ENCODE measurements around the gene AMER3. TPM values are rescaled to one million over a fixed set of nuclear protein-coding genes. Genes with fewer than 3 reads are reported as not detected.
"Not testable (repeated sequence)": the region's sequence is repeated elsewhere in the genome, so short reads cannot be mapped to it uniquely, and the experiment has no call there.

AMER3 gene
- total RNA-seq, 1 donor from 2014 or later, result 6.4 TPM

DNA sequence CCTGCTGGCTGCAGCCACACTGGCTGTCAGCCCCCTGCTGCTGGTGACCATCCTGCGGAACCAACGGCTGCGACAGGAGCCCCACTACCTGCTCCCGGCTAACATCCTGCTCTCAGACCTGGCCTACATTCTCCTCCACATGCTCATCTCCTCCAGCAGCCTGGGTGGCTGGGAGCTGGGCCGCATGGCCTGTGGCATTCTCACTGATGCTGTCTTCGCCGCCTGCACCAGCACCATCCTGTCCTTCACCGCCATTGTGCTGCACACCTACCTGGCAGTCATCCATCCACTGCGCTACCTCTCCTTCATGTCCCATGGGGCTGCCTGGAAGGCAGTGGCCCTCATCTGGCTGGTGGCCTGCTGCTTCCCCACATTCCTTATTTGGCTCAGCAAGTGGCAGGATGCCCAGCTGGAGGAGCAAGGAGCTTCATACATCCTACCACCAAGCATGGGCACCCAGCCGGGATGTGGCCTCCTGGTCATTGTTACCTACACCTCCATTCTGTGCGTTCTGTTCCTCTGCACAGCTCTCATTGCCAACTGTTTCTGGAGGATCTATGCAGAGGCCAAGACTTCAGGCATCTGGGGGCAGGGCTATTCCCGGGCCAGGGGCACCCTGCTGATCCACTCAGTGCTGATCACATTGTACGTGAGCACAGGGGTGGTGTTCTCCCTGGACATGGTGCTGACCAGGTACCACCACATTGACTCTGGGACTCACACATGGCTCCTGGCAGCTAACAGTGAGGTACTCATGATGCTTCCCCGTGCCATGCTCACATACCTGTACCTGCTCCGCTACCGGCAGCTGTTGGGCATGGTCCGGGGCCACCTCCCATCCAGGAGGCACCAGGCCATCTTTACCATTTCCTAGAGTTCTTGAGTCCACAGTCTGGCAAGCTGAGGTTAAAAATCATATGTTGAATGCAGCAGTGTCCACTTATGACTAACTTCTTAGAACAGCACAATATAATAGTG, 25.7 kb upstream of the AMER3 start:
- TF ChIP-seq, protein P1, sequence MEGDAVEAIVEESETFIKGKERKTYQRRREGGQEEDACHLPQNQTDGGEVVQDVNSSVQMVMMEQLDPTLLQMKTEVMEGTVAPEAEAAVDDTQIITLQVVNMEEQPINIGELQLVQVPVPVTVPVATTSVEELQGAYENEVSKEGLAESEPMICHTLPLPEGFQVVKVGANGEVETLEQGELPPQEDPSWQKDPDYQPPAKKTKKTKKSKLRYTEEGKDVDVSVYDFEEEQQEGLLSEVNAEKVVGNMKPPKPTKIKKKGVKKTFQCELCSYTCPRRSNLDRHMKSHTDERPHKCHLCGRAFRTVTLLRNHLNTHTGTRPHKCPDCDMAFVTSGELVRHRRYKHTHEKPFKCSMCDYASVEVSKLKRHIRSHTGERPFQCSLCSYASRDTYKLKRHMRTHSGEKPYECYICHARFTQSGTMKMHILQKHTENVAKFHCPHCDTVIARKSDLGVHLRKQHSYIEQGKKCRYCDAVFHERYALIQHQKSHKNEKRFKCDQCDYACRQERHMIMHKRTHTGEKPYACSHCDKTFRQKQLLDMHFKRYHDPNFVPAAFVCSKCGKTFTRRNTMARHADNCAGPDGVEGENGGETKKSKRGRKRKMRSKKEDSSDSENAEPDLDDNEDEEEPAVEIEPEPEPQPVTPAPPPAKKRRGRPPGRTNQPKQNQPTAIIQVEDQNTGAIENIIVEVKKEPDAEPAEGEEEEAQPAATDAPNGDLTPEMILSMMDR (IDR thresholded peaks at IDR 0.05; ENCODE audit: unreplicated experiment), result no peak
- Mint-ChIP-seq H3K36me3 (ENCODE audit: insufficient read depth) (no peaks in the 10 kb centered on the region), H3K4me3 (ENCODE audit: low read depth) (no peak overlapping the region), H3K9me3 (ENCODE audit: low read depth) (no peaks in the 10 kb centered on the region), H3K4me1 (ENCODE audit: low read depth) (peaks cover 4% of the 10 kb centered on the region), H3K27ac (no peak overlapping the region), H3K27me3 (peaks cover 28% of the 10 kb centered on the region)
- no peak for DNase-seq (ENCODE audit: low spot score, unreplicated experiment)

DNA sequence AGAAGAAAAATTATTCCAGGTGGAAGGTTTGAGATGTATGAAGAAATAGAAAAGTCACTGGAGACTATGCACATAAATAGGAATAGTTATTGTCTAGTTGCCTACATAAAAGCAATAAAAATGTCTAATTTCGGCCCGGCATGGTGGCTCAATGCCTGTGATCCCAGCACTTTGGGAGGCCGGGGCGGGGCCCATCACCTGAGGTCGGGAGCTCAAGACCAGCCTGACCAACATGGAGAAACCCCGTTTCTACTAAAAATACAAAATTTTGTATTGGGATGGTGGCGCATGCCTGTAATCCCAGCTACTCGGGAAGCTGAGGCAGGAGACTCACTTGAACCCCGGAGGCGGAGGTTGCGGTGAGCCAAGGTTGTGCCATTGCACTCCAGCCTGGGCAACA, 23.1 kb upstream of the AMER3 start:
- DNase-seq (ENCODE audit: low spot score, unreplicated experiment); H3K36me3 Mint-ChIP-seq (ENCODE audit: insufficient read depth); H3K27ac Mint-ChIP-seq: not testable (repeated sequence)

DNA sequence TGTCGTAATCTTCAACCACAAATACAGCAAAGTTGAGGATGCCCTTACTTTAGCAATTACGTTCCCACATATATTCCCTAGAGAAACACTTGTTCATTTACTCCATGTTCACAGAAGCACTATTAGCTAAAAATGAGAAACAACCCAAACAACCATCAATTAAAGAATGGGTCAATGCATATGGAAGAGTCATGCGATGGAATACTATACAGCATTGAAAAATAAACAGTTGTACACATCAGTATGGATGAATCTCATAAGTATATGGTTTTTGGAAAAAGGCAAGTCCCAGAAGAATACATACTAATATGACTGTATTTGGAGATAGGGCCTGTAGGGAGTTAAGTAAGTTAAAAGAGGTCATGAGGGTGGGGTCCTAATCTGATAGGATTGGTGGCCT, 20.1 kb upstream of the AMER3 start:
- TF ChIP-seq, protein P1 (IDR thresholded peaks at IDR 0.05; ENCODE audit: unreplicated experiment), result no peak
- H3K4me3 Mint-ChIP-seq (ENCODE audit: low read depth), result no peak overlapping the region
- H3K4me1 Mint-ChIP-seq (ENCODE audit: low read depth), result peaks cover 1% of the 10 kb centered on the region
- H3K36me3 Mint-ChIP-seq (ENCODE audit: insufficient read depth), result no peaks in the 10 kb centered on the region
- peaks cover 7% of the 10 kb centered on the region for H3K27me3 Mint-ChIP-seq
- no peak overlapping the region for H3K27ac Mint-ChIP-seq
- H3K9me3 Mint-ChIP-seq (ENCODE audit: low read depth), result no peaks in the 10 kb centered on the region
- DNase-seq (ENCODE audit: low spot score, unreplicated experiment), result no peak

More for the DNA sequence above, 23.1 kb upstream of the AMER3 start:
- not testable (repeated sequence) for H3K9me3 Mint-ChIP-seq (ENCODE audit: low read depth); H3K4me1 Mint-ChIP-seq (ENCODE audit: low read depth); H3K4me3 Mint-ChIP-seq (ENCODE audit: low read depth)
- H3K27me3 Mint-ChIP-seq, result peaks cover 28% of the 10 kb centered on the region

DNA sequence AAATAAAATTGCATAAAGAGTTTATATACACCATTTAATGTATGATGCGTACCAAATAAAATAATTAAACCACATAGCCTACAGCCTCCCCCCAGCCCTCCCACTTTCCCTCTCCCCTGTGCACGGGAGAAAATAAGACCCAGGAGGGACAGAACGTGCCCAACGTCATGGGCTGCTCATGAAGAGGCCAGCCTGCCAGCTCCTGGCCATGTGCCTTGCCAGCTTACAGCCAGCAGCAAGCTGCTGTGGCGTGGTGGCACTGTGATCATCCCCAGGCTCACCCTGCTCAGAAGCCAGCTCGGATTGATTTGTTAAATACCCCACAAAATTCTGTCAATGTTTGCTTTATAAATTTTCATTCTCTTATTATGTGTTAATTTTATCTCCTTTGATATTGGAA, 18.9 kb upstream of the AMER3 start:
- no peaks in the 10 kb centered on the region for H3K27me3 Mint-ChIP-seq

DNA sequence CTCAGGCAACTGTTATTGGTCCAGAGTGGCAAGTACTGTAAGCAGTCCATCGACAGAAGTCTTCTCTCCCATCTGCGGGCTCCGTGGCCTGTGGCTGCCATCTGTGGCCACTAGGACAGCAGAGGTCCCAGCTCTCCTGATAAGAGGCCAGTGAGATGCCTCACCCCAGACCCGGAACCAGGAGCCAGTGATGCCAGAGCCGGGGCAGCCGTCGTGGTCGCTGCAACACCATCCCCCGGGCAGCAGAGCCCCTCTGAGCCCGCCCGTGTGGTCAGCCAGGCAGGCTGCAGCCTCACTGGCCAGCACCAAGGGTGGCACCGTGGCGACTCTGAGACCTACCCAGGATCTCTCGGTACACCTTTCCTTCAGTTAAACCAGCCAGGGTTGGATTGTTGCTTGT, 17.7 kb upstream of the AMER3 start:
- Mint-ChIP-seq H3K36me3 (ENCODE audit: insufficient read depth) (no peaks in the 10 kb centered on the region), H3K27ac (no peak overlapping the region), H3K9me3 (ENCODE audit: low read depth) (no peaks in the 10 kb centered on the region), H3K4me1 (ENCODE audit: low read depth) (peaks cover 1% of the 10 kb centered on the region), H3K4me3 (ENCODE audit: low read depth) (no peak overlapping the region), H3K27me3 (no peaks in the 10 kb centered on the region)
- TF ChIP-seq, protein P1 (IDR thresholded peaks at IDR 0.05; ENCODE audit: unreplicated experiment), result no peak
- no peak for DNase-seq (ENCODE audit: low spot score, unreplicated experiment)

More for the DNA sequence above, 18.9 kb upstream of the AMER3 start:
- no peak overlapping the region for H3K4me3 Mint-ChIP-seq (ENCODE audit: low read depth)
- peaks cover 1% of the 10 kb centered on the region for H3K4me1 Mint-ChIP-seq (ENCODE audit: low read depth)
- DNase-seq (ENCODE audit: low spot score, unreplicated experiment), result no peak
- no peaks in the 10 kb centered on the region for H3K36me3 Mint-ChIP-seq (ENCODE audit: insufficient read depth)
- H3K9me3 Mint-ChIP-seq (ENCODE audit: low read depth), result no peaks in the 10 kb centered on the region
- no peak overlapping the region for H3K27ac Mint-ChIP-seq
- TF ChIP-seq, protein P1 (IDR thresholded peaks at IDR 0.05; ENCODE audit: unreplicated experiment), result no peak
